ENCODE results near the gene PPFIA2. TPM values are rescaled to one million over a fixed set of nuclear protein-coding genes. Genes with fewer than 3 reads are reported as not detected.

PPFIA2 gene
- total RNA-seq, 1 experiment from 2014 or later: not detected

- ATAC-seq: no peak
- H3K27me3 ChIP-seq (ENCODE audit: control insufficient read depth, insufficient read depth, low read length): no peaks in the 10 kb centered on the region
- CTCF ChIA-PET: no interaction called here
- POLR2A ChIA-PET: no interaction called here
- TF ChIP-seq TCF7L2 (IDR thresholded peaks at IDR 0.05; ENCODE audit: low read depth, low read length): no peak
- no peak for TF ChIP-seq POLR2AphosphoS5 (IDR thresholded peaks at IDR 0.05; ENCODE audit: low read depth, low read length)
- no peak for TF ChIP-seq CTCF (IDR thresholded peaks at IDR 0.05)
- TF ChIP-seq REST (IDR thresholded peaks at IDR 0.05; ENCODE audit: insufficient read depth in 1 of 2, low read depth in 2 of 2, low read length in 1 of 2): no peak
- no peak for TF ChIP-seq SIN3A (IDR thresholded peaks at IDR 0.05; ENCODE audit: borderline replicate concordance, insufficient read depth, low read depth, low read length)
- H3K36me3 ChIP-seq (ENCODE audit: control insufficient read depth, insufficient read depth, low read length): no peaks in the 10 kb centered on the region
- H3K9me3 ChIP-seq (ENCODE audit: control insufficient read depth, insufficient read depth, low read depth, low read length): no peaks in the 10 kb centered on the region
- BruUV-seq (replicated peaks): no TSS peak
- intact Hi-C loops (cut with micrococcal nuclease; ENCODE audit: unreplicated experiment): no loop called here
- in situ Hi-C loops (cut with HindIII; ENCODE audit: low pct_unique_long_range_greater_than_20kb, low sequenced_read_pairs): no loop called here
- DNase-seq (ENCODE audit: low read depth, low spot score): no peak
- no peak overlapping the region for H3K27ac ChIP-seq (ENCODE audit: low read length)
- no peaks in the 10 kb centered on the region for H3K4me1 ChIP-seq (ENCODE audit: control insufficient read depth, insufficient read depth, low read length)
- H3K4me3 ChIP-seq (ENCODE audit: low read depth in 2 of 2, low read length in 2 of 2): no peak overlapping the region
These were observed 212.3 kb downstream of the PPFIA2 start for GRCh38 chr12:81546811-81547210.

GRCh38 chr12:81543621-81544139, 215.5 kb downstream of the PPFIA2 start:
- Histone ChIP-seq H3K27me3 (ENCODE audit: control insufficient read depth, insufficient read depth, low read length) (no peaks in the 10 kb centered on the region), H3K4me3 (ENCODE audit: low read depth in 2 of 2, low read length in 2 of 2) (no peak overlapping the region), H3K4me1 (ENCODE audit: control insufficient read depth, insufficient read depth, low read length) (no peaks in the 10 kb centered on the region), H3K9me3 (ENCODE audit: control insufficient read depth, insufficient read depth, low read depth, low read length) (no peaks in the 10 kb centered on the region), H3K27ac (ENCODE audit: low read length) (no peak overlapping the region), H3K36me3 (ENCODE audit: control insufficient read depth, insufficient read depth, low read length) (no peaks in the 10 kb centered on the region)
- in situ Hi-C loops (cut with HindIII; ENCODE audit: low pct_unique_long_range_greater_than_20kb, low sequenced_read_pairs): no loop called here
- TF ChIP-seq SIN3A (IDR thresholded peaks at IDR 0.05; ENCODE audit: borderline replicate concordance, insufficient read depth, low read depth, low read length): no peak
- no peak for TF ChIP-seq CTCF (IDR thresholded peaks at IDR 0.05)
- no peak for TF ChIP-seq POLR2AphosphoS5 (IDR thresholded peaks at IDR 0.05; ENCODE audit: low read depth, low read length)
- TF ChIP-seq TCF7L2 (IDR thresholded peaks at IDR 0.05; ENCODE audit: low read depth, low read length): no peak
- TF ChIP-seq REST (IDR thresholded peaks at IDR 0.05; ENCODE audit: insufficient read depth in 1 of 2, low read depth in 2 of 2, low read length in 1 of 2): no peak
- CTCF ChIA-PET: no interaction called here
- ATAC-seq: no peak
- no TSS peak for BruUV-seq (replicated peaks)
- DNase-seq (ENCODE audit: low read depth, low spot score): no peak
- POLR2A ChIA-PET: no interaction called here
- intact Hi-C loops (cut with micrococcal nuclease; ENCODE audit: unreplicated experiment): no loop called here

All from Panc1 (cell line).